ENCODE measurements around the gene GOLGA6L7.
"Not testable (repeated sequence)": the region's sequence is repeated elsewhere in the genome, so short reads cannot be mapped to it uniquely, and the experiment has no call there.

DNA sequence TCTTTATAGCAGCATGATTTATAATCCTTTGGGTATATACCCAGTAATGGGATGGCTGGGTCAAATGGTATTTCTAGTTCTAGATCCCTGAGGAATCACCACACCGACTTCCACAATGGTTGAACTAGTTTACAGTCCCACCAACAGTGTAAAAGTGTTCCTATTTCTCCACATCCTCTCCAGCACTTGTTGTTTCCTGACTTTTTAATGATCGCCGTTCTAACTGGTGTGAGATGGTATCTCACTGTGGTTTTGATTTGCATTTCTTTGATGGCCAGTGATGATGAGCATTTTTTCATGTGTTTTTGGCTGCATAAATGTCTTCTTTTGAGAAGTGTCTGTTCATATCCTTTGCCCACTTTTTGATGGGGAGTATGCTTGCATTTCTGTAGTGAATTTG is 30.3 kb downstream of the GOLGA6L7 start:
- TF ChIP-seq SP1 (IDR thresholded peaks at IDR 0.05; ENCODE audit: low read depth, low read length); POLR2A (IDR thresholded peaks at IDR 0.05; ENCODE audit: control extremely low read depth in 1 of 2, low read depth in 2 of 2, low read length in 2 of 2); YY1 (IDR thresholded peaks at IDR 0.05; ENCODE audit: low read depth, low read length); TAF1 (IDR thresholded peaks at IDR 0.05; ENCODE audit: low read depth, low read length): not testable (repeated sequence)
- TF ChIP-seq, protein P1, sequence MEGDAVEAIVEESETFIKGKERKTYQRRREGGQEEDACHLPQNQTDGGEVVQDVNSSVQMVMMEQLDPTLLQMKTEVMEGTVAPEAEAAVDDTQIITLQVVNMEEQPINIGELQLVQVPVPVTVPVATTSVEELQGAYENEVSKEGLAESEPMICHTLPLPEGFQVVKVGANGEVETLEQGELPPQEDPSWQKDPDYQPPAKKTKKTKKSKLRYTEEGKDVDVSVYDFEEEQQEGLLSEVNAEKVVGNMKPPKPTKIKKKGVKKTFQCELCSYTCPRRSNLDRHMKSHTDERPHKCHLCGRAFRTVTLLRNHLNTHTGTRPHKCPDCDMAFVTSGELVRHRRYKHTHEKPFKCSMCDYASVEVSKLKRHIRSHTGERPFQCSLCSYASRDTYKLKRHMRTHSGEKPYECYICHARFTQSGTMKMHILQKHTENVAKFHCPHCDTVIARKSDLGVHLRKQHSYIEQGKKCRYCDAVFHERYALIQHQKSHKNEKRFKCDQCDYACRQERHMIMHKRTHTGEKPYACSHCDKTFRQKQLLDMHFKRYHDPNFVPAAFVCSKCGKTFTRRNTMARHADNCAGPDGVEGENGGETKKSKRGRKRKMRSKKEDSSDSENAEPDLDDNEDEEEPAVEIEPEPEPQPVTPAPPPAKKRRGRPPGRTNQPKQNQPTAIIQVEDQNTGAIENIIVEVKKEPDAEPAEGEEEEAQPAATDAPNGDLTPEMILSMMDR (IDR thresholded peaks at IDR 0.05; ENCODE audit: control extremely low read depth in 1 of 3, insufficient read depth in 1 of 3, low read depth in 1 of 3, low read length in 3 of 3) = not testable (repeated sequence)
- TF ChIP-seq, protein P2, sequence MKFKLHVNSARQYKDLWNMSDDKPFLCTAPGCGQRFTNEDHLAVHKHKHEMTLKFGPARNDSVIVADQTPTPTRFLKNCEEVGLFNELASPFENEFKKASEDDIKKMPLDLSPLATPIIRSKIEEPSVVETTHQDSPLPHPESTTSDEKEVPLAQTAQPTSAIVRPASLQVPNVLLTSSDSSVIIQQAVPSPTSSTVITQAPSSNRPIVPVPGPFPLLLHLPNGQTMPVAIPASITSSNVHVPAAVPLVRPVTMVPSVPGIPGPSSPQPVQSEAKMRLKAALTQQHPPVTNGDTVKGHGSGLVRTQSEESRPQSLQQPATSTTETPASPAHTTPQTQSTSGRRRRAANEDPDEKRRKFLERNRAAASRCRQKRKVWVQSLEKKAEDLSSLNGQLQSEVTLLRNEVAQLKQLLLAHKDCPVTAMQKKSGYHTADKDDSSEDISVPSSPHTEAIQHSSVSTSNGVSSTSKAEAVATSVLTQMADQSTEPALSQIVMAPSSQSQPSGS (IDR thresholded peaks at IDR 0.05; ENCODE audit: low read length) = not testable (repeated sequence)
- TF ChIP-seq, protein P3, sequence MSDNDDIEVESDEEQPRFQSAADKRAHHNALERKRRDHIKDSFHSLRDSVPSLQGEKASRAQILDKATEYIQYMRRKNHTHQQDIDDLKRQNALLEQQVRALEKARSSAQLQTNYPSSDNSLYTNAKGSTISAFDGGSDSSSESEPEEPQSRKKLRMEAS (IDR thresholded peaks at IDR 0.05) = not testable (repeated sequence)
